Fibroblast of pulmonary artery (primary cell): ENCODE results near the gene COL9A1.
"Not testable (repeated sequence)": the region's sequence is repeated elsewhere in the genome, so short reads cannot be mapped to it uniquely, and the experiment has no call there.

Experiments used
- DNase-seq: peaks from one replicate; pipeline ENCODE4 v3.0.0-alpha.2; 2010; ENCODE audit warnings: low read depth
- H3K4me3 ChIP-seq: replicated peaks from 2 replicates; pipeline ENCODE4 v1.5.1; 2011; ENCODE audit warnings: low read depth, mild to moderate bottlenecking, control low read depth, low read length, moderate library complexity
- CTCF ChIP-seq: IDR thresholded peaks from 2 replicates; pipeline ENCODE4 v1.5.1; 2011; ENCODE audit warnings: mild to moderate bottlenecking, control low read depth, low read length, inconsistent platforms; ENCODE audit errors: missing control alignments

Gene COL9A1

DNA sequence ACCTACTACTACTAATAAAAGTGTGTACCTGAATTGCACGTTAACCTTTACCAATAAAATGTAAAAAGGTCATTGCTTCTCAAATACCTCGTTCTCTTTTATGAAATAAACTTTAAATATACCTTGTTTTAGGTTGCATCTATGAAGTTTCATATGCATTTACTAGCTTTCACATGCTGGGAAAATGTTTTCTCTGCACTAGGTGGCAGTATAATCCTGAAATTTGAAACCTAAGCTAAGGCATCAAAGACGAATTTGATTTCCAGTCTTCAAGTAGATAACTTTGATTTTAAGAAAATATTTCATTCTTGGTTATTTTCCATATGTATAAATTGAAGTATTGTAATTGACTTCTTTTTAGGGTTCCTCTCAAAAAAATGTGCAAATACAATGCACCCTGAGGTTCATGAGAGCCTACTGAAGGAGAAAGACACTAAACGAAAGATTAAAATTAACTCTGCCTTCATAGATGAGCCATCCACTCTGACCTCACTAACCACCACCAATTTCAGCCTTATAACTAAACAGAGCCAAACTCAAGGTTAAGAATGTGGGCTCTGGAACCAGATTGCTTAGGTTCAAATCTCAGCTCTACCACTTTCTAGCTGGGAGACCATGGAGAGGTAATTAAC, 7.3 kb upstream of the COL9A1 start:
- H3K4me3 ChIP-seq: no peak overlapping the region
- DNase-seq: peak; percentile 67
- peak; percentile 66 for TF ChIP-seq CTCF

DNA sequence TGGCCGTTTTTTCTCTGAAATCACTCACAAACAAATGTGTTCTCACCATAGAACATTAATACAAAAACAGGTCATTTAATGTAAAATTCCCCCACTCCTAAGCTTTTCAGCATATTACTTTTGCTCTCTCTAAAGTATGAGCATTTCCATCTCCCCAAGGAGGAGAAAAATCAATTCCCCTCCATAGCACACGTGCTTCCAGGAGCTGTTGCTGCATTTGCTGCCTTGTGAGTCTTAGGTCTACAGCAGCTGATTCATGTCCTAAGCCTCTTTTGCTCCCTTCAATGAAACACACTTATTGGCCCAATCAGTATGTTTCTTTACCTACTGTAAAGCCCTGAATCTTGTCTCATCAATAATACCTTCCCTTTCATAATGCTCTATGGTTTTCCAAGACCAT, 6.4 kb upstream of the COL9A1 start:
- no peak for DNase-seq
- no peak for TF ChIP-seq CTCF
- H3K4me3 ChIP-seq: no peak overlapping the region

DNA sequence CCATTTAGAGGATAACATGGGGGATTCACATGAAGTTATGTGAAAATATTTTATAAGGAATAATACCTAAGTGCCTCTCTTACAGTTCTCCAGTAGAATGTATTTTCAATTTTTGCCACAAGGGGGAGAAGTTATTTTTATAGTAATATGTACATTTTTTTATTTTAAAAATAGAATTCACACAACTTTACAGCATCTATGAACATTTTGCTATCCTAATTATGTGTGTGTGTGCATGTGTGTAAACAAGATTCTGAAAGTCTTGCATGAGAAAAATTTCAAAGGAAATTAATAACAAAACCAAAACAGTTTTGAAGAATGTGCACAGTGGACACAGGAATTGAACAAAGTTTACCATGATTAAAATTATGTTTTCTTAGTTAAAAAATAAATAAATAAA, 5.3 kb upstream of the COL9A1 start:
- TF ChIP-seq CTCF: peak; percentile 2
- not testable (repeated sequence) for DNase-seq, H3K4me3 ChIP-seq

GRCh38 chr6:70307008-70307407, 4.1 kb upstream of the COL9A1 start:
- no peak overlapping the region for H3K4me3 ChIP-seq
- no peak for DNase-seq
- TF ChIP-seq CTCF: no peak

GRCh38 chr6:70304616-70305015, 1.7 kb upstream of the COL9A1 start:
- DNase-seq: no peak
- no peak for TF ChIP-seq CTCF
- H3K4me3 ChIP-seq: no peak overlapping the region

GRCh38 chr6:70299456-70299855, 3.4 kb downstream of the COL9A1 start:
- no peak for TF ChIP-seq CTCF

GRCh38 chr6:70298068-70298467, 4.8 kb downstream of the COL9A1 start:
- DNase-seq: no peak
- no peak overlapping the region for H3K4me3 ChIP-seq
- no peak for TF ChIP-seq CTCF

More at GRCh38 chr6:70299456-70299855, 3.4 kb downstream of the COL9A1 start:
- no peak overlapping the region for H3K4me3 ChIP-seq
- peak; percentile 29 for DNase-seq
